Fibroblast of the aortic adventitia (primary cell): ENCODE measurements around the gene RAP1GAP. TPM values are rescaled to one million over a fixed set of nuclear protein-coding genes. Genes with fewer than 3 reads are reported as not detected.

ENCODE experiments used
- DNase-seq: peaks from one replicate; pipeline ENCODE4 v3.0.0-alpha.2; 2010; ENCODE audit warnings: low read depth
- H3K4me3 ChIP-seq: 2 replicates; pipeline ENCODE4 v1.5.1; 2011; ENCODE audit warnings: low read depth, mild to moderate bottlenecking, control low read depth, low read length, moderate library complexity
- total RNA-seq: library from RNA; depleted of rRNA; stranded (reverse); fragments of >200 nt; gene quantifications from 2 replicates; pipeline ENCODE4 v1.2.3, GENCODE V29; 2012; ENCODE audit warnings: low replicate concordance
- TF ChIP-seq, protein P1 (sequence below): IDR thresholded peaks from 2 replicates; pipeline ENCODE4 v1.5.1; 2011; ENCODE audit warnings: mild to moderate bottlenecking, low read length, control low read depth, inconsistent platforms; ENCODE audit not compliant: insufficient read depth

RAP1GAP gene
- total RNA-seq, 1 donor, result 0.09 TPM

DNA sequence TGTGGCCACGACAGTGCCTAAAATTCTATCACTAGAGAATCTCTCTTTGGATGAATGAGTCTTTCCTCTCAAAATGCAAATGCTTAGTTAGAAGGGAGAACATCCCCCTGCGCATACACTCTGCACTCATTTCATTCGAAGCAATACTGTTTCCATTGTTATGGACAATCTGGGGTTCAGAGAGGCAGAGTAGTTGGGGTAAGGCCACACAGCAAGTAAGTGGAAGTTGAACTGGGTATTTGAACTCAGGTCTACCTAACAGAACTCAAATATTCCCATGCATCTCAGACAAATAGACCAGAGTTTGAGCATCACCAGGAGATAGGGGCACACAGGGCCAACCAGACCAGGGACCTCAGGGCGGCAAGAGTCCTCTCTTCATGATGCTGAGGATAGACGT, 25.5 kb downstream of the RAP1GAP start:
- TF ChIP-seq, protein P1, sequence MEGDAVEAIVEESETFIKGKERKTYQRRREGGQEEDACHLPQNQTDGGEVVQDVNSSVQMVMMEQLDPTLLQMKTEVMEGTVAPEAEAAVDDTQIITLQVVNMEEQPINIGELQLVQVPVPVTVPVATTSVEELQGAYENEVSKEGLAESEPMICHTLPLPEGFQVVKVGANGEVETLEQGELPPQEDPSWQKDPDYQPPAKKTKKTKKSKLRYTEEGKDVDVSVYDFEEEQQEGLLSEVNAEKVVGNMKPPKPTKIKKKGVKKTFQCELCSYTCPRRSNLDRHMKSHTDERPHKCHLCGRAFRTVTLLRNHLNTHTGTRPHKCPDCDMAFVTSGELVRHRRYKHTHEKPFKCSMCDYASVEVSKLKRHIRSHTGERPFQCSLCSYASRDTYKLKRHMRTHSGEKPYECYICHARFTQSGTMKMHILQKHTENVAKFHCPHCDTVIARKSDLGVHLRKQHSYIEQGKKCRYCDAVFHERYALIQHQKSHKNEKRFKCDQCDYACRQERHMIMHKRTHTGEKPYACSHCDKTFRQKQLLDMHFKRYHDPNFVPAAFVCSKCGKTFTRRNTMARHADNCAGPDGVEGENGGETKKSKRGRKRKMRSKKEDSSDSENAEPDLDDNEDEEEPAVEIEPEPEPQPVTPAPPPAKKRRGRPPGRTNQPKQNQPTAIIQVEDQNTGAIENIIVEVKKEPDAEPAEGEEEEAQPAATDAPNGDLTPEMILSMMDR, result no peak
- DNase-seq, result no peak
- H3K4me3 ChIP-seq, result no peak overlapping the region

DNA sequence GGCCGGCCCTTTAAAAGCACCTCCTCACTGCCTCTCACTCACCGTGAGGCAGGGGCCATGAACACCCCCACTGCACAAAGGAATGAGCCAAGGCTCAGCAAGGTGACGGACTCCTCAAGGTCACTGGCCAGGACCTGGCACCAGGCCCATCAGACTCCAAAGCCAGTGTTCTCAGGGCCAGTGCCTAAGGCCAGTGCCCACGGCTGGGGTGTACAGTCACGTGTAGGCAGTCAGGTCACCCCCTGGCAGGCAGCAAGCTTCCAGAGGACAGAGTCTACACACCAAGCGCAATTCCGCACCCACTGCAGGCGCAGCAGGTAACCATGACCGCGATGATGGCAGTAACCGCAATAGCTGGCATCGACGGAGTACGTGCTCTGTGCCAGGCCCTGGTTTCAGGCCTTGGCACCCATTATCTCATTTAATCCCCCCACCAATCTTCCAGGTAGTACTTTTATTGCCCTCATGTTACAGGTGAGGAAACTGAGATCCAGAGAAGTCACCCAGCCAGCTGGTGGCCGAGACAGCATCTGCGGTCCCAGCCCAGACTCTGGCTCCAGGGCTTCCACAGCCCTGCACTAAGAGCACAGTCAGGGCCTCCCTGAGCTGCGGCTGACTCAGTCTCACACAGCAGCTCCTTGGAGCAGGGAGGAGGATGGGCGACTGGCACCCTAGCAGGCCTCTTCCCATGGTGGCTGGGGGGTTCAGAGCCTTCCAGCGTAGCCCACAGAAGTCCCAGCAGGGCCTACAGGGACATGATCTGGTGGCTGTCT, 27.0 kb downstream of the RAP1GAP start:
- no peak for DNase-seq
- no peak overlapping the region for H3K4me3 ChIP-seq
- TF ChIP-seq, protein P1, result no peak

GRCh38 chr1:21641537-21641936, 27.6 kb downstream of the RAP1GAP start:
- no peak overlapping the region for H3K4me3 ChIP-seq
- TF ChIP-seq, protein P1, result no peak
- DNase-seq, result no peak

DNA sequence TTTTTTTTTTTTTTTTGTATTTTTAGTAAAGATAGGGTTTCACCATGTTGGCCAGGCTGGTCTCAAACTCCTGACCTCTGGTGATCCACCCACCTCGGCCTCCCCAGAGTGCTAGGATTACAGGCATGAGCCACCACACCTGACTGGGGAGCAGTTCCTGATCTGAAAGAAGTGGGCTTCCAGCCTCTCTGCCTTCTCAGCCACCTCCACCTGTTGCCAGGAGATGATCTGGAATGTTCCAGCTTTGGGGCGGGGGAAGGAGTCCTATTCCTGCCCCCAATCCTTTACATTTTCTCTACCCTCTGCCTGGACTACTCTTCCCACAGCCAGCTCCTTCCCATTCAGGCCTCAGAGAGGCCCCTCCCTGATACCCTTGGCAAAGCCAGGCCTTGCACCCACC, 28.1 kb downstream of the RAP1GAP start:
- TF ChIP-seq, protein P1, result no peak
- DNase-seq, result no peak
- H3K4me3 ChIP-seq, result no peak overlapping the region

DNA sequence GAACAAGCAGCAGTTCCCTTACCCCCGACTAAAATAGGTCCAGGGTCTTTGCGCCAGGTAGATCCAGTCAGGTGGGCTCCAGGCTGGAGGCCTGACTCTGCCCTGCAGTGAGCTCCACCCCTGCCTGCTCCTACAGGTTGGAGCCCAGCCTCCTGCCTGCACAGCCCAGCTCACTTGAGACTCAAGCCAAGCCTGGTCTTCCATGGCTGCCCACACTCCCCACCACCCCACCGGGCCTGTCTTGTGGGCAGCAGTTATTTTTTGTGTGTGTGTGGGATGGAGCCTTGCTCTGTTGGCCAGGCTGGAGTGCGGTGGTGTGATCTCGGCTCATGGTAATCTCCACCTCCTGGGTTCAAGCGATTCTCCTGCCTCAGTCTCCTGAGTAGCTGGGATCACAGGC, 28.5 kb downstream of the RAP1GAP start:
- DNase-seq, result no peak
- TF ChIP-seq, protein P1, result no peak
- H3K4me3 ChIP-seq, result no peak overlapping the region

DNA sequence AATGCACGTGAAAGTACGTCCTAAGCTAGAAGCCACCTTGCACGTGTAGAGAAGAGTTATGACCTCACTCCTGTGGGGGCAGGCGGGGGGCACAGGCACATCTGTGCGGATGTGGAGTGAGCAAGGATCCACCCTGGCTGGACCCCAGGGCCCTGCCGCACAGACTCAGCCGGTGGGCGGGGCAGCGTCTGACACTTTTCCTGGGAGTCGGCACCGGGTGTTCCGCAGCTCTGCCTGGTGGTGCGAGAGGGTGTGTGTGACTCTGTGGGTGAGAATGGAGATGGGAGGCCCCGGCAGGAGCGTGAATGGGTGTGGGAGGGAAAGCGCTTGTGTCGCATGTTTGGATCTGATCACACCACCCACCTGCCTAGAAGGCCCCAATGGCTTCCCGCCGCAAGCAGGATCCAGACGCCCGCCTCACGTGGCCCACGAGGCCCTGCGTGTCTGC, 29.5 kb downstream of the RAP1GAP start:
- TF ChIP-seq, protein P1, result no peak
- no peak for DNase-seq
- no peak overlapping the region for H3K4me3 ChIP-seq
